ENCODE data around the gene OR2S2.

DNA sequence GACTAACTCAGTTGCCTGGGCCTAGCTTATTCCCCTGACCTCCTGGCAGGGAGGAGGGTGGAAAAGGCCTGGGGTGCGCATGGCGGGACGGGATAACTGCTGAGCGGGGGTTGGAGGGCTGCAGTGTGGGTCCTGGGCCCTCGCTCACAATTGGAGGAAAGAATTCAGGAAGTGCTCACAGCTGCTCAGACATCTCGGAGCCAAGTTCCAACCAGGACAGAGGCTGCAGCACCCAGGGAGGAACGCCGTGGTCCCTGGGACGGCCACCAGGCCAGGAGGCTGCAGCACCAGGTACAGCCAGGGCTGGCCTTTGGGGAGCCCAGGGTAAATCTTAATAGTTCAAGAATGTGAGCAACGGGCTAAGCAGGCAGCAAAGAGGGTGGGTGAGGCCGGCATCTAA, 48.7 kb downstream of the OR2S2 start, which contains the start of gene SPAAR:
- no peak for TF ChIP-seq EZH2phosphoT487 (IDR thresholded peaks at IDR 0.05; ENCODE audit: insufficient read depth, low read depth)
- no peak for TF ChIP-seq EZH2 (IDR thresholded peaks at IDR 0.05; ENCODE audit: insufficient read depth, poor library complexity, severe bottlenecking)

Measured in GM23248 (cell line).